ENCODE measurements around the gene DAGLA. TPM values are rescaled to one million over a fixed set of nuclear protein-coding genes. Genes with fewer than 3 reads are reported as not detected.
A peak's percentile ranks its signal among the peaks of the same experiment; 100 is the strongest.

The DAGLA gene
- total and polyA plus RNA-seq, 2 of the 13 experiments (the other 11 are each of a cell fraction or from before 2014, with no cell fraction given): 2.6 to 3.9 TPM

DNA sequence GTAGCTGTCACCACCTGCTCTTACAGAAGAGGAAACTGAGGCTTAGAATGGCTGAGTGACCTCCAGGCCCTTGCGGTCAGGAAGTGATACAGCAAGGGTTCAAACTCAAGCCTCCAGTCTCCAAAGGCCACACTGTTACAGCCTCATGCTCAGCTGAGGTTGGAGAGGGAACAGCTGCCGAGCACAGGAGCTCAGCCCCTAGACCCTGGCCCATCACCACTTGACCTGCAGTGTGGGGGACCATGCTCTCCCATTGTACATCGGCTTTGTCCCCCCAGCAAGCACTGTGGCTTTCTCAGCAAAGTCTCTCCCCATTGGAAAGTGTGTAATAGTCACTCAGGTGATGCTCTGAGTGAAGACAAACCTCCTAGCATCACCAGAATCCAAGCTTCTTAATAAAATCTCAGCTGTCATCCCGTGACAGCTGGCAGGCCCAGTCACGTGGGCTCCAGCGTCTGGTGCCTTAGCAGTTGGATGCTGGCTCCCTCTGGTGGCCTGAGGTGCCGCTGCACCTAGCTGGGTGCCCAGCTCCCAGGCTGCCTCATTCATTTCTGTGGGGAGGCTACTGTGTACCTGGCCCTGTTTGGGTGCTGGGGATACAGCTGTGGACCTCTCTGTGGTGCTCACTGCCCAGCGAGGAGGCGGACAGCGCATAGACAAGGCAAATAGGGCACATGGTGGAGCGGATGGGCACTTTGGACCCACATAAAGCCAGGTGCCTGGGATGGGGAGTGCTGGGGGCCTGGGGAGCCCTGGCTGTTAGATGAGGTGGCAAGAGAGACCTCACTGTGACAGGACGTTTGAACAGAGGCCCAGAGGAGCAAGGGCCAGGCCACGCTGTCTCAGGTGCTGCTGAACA, 53.2 kb downstream of the DAGLA start (continued):
- TF ChIP-seq TFDP2 (CRISPR knock-in tag; IDR thresholded peaks at IDR 0.05) (no peak), USF2 (IDR thresholded peaks at IDR 0.05; ENCODE audit: low read depth, low read length) (peak; percentile 96), USF2 (CRISPR knock-in tag; IDR thresholded peaks at IDR 0.05; ENCODE audit: borderline replicate concordance) (peak; percentile 96; the same call in 1 of the 2 replicates), RBFOX2 (IDR thresholded peaks at IDR 0.05; ENCODE audit: low read depth, low read length) (no peak), RCOR2 (CRISPR knock-in tag; IDR thresholded peaks at IDR 0.05) (no peak)
- TF ChIP-seq, protein P1, sequence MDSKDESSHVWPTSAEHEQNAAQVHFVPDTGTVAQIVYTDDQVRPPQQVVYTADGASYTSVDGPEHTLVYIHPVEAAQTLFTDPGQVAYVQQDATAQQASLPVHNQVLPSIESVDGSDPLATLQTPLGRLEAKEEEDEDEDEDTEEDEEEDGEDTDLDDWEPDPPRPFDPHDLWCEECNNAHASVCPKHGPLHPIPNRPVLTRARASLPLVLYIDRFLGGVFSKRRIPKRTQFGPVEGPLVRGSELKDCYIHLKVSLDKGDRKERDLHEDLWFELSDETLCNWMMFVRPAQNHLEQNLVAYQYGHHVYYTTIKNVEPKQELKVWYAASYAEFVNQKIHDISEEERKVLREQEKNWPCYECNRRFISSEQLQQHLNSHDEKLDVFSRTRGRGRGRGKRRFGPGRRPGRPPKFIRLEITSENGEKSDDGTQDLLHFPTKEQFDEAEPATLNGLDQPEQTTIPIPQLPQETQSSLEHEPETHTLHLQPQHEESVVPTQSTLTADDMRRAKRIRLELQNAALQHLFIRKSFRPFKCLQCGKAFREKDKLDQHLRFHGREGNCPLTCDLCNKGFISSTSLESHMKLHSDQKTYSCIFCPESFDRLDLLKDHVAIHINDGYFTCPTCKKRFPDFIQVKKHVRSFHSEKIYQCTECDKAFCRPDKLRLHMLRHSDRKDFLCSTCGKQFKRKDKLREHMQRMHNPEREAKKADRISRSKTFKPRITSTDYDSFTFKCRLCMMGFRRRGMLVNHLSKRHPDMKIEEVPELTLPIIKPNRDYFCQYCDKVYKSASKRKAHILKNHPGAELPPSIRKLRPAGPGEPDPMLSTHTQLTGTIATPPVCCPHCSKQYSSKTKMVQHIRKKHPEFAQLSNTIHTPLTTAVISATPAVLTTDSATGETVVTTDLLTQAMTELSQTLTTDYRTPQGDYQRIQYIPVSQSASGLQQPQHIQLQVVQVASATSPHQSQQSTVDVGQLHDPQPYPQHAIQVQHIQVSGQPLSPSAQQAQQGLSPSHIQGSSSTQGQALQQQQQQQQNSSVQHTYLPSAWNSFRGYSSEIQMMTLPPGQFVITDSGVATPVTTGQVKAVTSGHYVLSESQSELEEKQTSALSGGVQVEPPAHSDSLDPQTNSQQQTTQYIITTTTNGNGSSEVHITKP (CRISPR knock-in tag; IDR thresholded peaks at IDR 0.05; ENCODE audit: low read depth): 0 out of 2 replicates have a peak, but pooled peaks have one; percentile 52
